HG03442 (cell line): ENCODE data around the gene SDF2L1.
"Not testable (repeated sequence)": the region's sequence is repeated elsewhere in the genome, so short reads cannot be mapped to it uniquely, and the experiment has no call there.

Experiments used
- ATAC-seq: cut with Tn5 transposase; IDR thresholded peaks from one replicate; pipeline ENCODE4 v1.9.1; 2021; ENCODE audit warnings: mild to moderate bottlenecking, moderate library complexity; ENCODE audit not compliant: unreplicated experiment

SDF2L1 gene

DNA sequence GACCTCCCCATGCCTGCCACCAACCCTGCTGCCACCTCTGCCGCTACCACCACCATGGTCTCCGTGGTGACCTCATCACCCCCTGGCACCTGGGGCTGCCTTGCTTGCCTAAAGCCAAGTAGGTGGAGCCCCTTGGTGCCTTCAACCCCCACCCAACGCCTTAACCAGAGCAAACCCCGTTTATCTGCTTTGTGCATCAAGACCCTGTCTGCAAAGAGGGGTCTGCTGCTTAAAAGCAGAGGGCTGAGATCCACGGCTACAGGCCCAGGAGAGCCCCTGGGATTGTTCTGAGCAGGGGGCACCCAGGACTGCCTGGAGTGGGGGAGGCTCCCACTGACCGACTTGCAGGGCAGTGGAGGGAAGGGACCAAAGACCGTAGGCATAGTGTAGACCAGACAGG, 18.8 kb downstream of the SDF2L1 start:
- no peak for ATAC-seq

DNA sequence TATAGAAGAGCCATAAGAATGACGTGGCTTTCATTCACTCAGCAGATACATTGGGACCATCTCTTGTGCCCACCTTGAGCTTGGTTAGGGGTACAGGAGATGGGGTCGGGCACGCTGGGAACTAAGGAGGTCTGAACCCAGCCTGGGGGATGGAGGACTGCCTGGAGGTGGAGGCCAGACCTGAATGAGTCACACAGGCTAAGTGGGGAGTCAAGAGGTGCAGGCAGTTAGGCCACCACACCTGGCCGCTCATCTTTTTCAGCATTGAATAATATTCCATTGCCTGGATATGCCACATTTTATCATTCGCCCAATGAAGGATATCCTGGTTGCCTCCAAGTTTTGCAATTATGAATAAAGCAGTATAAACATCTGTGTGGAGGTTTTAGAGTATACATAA, 19.9 kb downstream of the SDF2L1 start:
- ATAC-seq: no peak

DNA sequence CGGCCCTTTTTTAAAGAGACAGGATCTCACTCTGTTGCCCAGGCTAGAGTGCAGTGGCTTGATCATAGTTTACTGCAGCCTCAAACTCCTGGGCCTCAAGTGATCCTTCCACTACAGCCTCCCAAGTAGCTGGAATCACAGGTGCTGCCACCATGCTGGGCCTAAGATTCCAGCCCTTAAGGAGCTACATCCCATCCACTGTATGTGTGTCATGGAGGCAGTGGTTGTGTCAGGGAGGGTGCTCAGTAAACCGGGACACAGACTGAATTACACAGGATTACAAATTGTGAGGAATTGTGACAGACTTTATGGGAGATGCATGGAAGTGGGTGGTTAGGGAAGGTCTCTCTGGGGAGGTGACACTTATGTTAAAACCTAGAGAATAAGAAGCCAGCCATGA, 21.6 kb downstream of the SDF2L1 start:
- ATAC-seq: no peak

DNA sequence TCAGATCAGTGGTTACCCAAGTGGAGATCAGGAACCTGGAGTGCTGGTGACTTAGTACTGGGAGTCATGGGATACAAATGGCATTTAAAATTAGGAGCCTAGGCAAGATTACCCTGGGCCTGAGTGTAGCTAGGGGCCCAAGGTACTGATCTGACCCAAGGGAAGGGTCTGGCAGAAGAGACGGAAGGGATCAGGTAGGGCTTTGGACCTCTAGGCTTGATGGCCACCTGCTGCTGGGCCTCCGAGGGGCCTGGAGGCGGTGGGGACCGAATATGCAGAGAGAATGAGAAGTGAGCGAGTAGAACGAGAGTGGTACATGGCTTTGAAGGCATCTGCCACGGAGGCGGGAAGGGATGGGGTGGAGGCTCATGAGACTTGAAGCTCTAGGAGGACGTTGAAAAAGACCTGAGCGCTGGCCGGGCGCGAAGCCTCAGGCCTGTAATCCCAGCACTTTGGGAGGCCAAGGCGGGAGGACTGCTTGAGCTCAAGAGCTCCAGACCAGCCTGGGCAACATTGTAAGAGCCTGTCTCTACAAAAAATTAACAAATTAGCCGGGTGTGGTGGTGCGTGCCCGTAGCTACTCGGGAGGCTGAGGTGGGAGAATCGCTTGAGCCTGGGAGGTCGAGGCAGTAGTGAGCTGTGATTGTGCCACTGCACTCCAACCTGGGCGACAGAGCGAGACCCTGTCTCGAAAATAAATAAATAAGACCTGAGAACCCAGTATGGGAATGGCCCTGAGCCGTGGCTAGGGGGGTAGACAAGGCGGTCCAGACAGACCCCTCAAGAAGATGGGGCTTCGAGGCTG, 23.1 kb downstream of the SDF2L1 start:
- no peak for ATAC-seq

DNA sequence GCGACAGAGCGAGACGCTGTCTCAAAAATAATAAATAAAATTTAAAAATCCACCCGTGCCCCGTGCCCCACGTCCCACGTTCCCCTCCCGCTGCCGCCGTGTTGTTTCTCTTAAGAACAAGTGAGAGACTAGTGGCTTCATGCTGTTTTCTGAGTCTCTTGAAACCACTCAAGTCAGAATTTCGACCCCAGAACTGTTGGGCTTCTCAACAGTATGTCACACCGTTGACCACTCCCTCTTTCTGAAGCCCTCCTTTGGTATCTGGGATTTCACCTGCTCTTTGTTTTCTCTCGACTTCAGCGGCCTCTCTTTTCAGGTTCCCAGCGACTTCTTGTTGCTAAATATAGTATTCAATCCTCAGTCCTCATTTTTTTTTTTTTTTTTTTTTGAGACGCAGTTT, 24.7 kb downstream of the SDF2L1 start:
- no peak for ATAC-seq

DNA sequence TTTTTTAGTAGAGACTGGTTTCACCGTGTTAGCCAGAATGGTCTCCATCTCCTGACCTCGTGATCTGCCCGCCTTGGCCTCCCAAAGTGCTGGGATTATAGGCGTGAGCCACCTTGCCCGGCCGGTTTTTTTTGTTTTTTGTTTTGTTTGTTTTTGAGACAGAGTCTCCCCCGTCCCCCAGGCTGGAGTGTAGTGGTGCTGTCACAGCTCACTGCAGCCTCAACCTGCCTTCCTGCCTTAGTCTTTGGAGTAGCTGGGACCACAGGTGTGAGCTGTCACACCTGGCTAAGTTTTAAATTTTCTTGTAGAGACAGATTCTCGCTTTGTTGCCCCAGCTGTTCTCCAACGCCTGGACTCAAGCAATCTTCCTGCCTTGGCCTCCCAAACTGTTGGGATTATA, 26.9 kb downstream of the SDF2L1 start:
- no peak for ATAC-seq

DNA sequence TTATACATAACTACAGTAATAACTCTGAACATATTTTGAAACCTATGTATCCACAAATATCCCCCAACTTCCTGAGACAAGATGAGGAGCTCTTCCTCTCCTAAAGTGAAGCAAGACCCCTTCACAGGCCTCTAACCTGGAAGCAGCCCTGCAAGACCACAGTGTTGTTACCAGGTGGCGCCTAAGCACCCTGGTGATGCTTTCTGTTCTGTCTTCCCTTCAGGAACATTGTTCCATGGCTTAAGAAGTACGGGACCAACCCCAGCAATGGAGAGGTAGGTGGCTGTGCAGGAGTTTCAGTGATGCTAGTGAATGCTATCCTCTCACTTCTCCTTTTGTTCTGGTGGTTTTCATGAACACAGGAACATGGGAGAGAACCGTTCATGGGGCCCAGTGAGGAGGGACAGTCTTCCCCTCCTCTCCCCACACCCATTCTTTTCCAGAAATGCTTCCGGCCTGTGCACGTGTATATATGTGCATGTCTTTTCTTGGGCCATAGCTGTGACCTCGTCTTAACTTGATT, 30.1 kb downstream of the SDF2L1 start:
- ATAC-seq: no peak

DNA sequence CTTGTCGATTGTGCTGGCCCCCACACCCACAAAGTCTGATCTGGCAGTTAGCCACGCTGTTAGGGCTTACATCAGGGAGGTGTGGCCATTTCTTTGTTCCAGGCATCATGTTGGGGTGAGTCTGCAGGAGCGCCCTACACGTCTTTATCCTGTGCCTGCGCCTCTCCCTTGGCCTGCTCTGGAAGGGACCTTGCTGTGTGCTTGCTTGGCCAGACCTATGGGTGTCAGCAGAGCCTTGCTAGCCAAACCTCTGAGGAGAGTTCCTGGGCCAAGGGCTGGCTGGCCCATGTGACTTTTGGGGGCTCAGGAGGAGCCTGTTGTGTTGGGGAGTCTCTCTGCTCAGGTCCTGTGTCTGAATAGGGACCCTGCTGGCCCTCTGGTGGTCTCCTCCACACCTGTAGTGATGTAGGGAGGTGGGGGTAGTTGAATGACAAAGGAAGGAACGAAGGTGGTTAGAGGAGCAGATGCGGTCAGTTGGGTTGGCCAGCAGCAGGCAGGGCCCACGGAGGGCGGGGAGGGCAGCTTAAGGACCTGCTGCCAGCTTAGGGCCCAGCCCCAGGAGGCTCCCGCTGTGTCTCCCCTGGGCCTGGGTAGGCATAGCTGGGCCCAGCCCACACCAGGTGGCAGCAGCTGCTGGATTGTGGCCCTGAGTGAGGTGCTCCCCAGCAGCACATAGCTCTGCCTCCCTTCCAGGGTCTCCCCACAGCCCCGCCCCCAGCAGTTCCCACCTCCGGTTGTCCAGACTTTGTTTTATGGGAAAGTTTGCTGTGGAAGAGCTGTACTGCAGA, 31.6 kb downstream of the SDF2L1 start:
- no peak for ATAC-seq

DNA sequence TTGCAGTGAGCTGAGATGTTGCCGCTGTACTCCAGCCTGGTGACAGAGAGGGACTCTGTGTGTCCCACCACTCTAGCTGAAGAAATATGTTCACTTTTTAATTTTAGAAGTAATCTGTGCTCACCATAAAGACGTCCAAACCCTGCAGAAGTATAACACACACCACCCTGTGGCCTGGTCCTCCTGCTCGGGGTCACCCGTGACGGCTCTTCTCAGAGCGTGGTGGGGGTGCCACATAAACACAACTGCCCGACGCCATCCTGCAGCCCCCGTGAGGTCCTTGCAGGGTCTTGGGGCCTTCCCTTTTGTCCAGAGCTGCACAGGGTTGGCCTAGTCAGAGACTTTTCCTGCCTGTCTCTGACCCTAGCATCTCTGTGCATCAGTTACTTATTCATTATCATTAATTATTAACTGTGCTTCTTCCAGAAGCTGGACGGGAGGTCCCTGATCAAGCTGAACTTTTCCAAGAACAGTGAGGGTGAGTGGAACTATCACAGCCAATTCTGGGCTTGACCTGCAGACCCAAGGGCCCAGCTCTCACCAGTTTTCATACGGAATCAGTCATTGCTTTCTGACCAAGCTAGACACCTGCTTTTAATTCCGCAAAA, 32.6 kb downstream of the SDF2L1 start:
- ATAC-seq: no peak

DNA sequence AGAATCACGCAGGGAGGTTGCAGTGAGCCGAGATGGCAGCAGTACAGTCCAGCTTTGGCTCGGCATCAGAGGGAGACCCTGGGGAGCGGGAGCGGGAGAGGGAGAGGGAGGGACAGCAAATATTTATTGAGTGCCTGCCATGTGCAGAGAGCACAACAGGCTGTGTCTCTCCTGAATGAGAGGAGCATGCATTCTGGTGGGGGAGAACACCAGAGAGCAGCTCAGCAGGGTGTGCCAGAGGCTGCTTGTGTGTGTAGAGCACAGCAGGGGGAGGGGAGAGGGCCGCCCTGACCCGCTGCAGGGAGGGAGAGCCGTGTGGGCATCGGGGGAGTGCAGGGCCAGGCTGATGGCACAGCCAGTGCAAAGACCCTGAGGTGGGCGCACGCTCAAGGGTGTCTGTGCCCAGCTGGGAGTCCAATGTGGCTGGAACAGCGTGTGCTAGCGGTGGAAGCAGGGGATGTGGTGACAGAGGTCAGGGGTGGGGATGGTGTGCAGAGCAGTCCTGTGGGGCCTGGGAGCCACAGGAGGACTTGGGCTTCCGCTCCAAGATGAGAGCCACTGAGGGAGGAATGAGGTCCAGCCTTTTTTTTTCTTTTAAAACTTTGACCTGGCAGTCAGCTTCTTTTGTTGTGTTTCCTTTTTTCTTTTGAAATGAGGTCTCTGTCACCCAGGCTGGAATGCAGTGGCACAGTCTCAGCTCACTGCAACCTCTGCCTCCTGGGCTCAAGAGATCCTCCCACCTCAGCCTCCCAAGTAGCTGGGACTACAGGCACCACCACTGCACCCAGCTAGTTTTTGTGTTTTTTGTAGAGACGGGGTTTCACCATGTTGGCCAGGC, 35.7 kb downstream of the SDF2L1 start:
- ATAC-seq: no peak

DNA sequence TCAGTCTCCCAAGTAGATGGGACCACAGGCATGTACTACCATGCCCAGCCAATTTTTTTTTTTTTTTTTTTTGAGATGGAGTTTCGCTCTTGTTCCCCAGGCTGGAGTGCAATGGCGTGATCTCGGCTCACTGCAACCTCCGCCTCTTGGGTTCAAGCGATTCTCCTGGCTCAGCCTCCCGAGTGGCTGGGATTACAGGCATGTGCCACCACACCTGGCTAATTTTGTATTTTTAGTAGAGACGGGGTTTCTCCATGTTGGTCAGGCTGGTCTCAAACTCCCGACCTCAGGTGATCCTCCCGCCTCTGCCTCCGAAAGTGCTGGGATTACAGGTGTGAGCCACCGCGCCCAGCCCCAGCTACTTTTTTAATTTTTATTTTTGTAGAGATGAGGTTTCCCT, 36.7 kb downstream of the SDF2L1 start:
- not testable (repeated sequence) for ATAC-seq

DNA sequence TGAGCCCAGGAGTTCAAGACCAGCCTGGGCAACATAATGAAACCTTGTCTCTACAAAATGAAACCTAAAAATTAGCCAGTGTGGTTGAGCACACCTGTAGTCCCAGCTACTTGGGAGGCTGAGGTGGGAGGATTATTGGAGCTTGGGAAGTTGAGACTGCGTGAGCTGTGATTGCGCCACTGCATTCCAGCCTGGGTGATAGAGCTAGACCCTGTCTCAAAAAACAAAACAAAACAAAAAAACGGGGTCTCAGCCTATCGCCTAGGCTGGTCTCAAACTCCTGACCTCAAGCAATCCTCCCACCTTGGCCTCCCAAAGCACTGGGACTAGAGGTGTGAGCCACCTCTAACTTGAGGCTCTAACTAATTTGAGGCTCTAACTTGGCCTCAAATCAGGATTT, 37.3 kb downstream of the SDF2L1 start:
- ATAC-seq: no peak

DNA sequence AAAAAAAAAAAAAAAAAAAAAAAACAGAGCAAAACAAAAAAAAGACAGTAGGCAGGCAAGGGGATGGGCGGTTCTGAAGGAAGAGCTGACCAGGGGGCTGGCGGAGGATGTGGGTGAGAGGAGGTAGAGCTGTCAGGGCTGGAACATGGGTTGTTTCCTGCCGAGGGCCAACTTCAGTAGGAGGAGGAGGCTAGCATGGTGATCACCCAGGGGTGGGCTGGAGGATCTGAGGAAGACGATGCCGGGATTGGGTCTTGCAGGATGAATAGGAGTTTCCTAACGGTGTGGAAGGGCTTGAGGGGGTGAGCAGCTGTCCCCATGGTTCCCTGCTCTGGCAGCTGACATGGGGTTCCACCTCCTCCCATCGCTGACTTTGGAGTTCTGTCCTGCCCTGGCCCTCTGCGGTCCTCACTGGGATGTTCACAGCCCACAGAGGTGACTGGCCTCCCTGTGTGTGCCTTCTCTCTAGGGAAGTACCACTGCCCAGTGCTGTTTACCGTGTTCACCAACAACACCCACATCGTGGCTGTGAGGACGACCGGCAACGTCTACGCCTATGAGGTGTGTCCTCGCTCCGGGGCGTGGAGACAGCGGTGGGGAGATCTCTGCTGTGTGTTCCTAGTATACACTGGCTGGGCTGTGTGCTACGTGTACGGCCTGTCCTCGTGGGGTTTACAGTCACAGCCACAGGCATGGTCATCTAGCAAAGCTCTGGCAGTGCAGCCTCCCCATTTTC, 38.9 kb downstream of the SDF2L1 start:
- no peak for ATAC-seq

DNA sequence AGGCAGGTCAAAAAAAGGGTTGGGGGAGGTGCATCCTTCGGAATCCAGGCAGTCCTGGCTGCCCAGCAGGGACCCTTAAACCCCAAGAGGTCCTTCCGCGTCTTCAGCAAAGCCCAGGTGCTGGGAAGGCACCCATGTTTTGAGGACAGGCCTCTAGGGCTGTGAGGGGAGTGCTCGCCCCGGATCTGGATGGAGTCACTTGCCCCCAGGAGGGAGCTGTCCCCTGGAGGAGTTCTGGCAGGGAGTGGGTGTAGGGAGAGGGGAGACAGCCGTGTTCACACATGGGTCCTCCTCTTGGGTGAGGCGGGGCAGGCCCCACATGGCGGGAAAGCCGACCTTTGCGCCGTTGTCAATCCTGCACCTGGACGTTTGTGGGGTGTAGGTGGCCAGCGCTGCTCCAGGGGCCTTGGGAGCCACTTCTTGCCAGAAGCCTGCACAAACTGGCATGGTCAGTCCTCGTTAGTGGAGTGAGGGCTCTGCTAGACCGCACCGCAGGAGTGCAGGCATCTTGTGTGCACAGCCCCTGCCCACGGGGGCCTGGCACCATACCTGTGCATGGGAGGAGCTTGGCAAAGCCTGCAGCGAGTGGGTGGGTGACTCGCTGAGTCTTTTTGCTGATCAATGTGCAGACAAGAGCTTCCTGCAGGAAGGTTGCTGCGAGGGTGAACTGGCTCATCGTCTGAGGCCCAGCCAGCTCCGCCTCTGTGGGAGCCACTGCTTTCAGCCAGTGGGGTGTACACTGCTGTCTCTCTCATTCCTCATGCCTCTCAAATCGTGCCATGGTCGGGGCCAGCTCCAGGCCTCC, 39.7 kb downstream of the SDF2L1 start:
- ATAC-seq: no peak

DNA sequence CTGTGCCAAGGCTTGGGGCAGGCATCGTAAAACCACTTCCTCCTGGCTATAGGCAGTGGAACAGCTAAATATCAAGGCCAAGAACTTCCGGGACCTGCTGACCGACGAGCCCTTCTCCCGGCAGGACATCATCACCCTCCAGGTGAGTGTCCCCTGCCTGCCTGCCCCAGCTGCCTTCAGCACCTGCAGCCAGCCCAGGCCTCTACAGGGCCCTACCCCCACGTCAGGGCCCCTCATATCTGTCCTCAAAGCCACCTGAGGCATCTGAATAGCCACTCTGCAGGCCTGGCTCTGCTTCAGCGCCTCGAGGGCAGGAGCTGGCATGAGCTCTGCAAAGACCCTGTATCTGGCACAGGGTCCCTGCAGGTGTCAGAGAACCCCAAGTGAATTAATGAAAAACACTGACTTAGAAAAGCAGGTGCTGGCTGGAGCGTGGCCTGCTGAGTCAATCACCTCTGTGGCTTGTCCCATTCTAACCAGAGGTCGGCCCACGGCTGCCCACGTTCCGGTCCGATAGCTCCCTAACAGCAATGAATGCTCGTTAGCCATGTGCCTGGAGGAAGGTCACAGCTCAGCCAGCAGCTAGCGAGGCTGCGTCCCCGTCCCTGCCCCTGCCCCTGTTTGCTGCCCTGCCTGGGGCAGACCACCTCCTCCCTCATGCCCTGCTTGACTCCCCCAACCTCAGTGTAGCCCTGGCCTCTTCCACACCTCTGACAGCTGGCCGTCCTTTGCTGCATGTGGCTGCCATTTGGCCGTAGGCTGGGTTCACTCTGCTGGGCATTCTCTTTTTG, 40.5 kb downstream of the SDF2L1 start:
- no peak for ATAC-seq

DNA sequence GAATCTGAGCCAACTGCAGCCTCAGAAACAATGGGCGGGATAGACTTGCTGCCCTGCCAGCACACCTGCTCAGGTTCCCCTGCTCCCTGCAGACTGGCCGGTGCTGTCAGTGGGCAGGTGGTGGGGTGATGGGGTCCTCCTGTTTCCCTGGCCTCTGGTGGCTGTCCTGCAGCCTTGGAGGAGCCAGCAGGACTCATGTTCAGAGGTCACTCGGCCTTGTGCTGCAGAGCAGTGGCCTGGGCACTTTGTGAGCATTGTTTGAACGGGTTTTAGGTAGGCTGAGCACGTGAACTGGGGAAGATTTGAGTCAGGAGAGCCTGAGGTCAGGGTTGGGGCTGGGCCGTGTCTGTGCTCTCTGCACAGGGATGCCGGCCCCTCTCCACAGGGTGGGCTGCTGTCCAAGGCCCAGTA, 41.3 kb downstream of the SDF2L1 start:
- no peak for ATAC-seq

DNA sequence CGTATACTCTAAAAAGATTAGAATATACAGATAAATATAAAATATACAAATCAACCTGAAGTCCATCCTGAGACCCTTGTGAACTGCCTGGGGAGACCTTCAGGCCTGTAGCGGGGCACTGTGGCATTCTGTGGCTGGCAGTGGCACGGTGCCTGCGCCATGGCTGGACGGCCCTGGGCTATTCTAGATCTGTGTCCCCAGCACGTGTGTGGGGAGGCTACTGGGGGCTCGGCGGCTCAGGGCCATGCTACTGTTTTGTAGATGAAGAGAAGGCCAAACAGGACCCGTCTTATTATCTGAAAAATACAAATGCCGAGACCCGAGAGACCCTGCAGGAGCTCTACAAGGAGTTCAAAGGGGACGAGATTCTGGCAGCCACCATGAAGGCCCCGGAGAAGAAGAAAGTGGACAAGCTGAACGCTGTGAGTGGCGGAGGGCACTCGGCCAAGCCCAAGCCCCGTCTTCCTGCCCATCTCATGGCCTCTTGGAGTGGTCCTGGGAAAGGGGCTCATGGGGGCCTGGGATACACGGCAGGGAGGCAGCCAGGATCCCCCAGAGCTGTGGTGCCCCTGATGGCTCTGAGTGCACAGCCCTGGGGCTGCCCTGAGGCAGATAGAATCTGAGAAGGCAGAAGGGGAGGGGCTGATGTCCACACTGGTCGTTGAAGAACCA, 42.5 kb downstream of the SDF2L1 start:
- no peak for ATAC-seq

DNA sequence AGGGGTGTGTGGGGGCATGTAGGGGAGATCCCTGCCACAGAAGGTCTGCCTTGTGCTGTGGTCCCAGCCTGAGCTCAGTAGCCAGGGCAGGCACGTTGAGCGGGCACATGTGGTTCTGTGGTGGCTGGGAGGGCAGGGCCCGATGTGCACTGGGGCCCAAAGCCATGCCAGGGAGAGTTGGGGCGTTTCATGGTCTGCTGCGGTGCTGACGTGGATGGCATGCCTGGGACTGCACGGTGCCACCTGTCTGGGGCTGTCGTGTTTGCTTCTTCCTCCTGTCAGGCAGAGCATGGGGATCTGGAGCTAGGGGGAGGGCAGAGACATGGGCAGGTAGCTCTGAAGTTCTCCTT, 43.0 kb downstream of the SDF2L1 start:
- no peak for ATAC-seq
